C4-2B (cell line): ENCODE data around the gene NCOA3.

Experiments used
- H3K27ac ChIP-seq: fragments of 450-650 bp; 2 replicates; pipeline ENCODE4 v1.5.1; 2017
- CTCF ChIP-seq: fragments of 450-650 bp; conservative IDR thresholded peaks from 2 replicates; pipeline ENCODE4 v1.5.1; 2017; ENCODE audit warnings: mild to moderate bottlenecking
- ZFX ChIP-seq: fragments of 450-650 bp; IDR thresholded peaks from 2 replicates; pipeline ENCODE4 v1.6.1; 2017

The NCOA3 gene

GRCh38 chr20:47611785-47612184 is 110.1 kb downstream of the NCOA3 start:
- H3K27ac ChIP-seq = no peak overlapping the region
- TF ChIP-seq CTCF (no peak), ZFX (no peak)

- H3K27ac ChIP-seq = no peak overlapping the region
- no peak for TF ChIP-seq CTCF
- TF ChIP-seq ZFX = no peak
Measured at GRCh38 chr20:47612670-47613069, 111.0 kb downstream of the NCOA3 start.

GRCh38 chr20:47614703-47615309 is 113.1 kb downstream of the NCOA3 start:
- no peak overlapping the region for H3K27ac ChIP-seq
- no peak for TF ChIP-seq ZFX
- TF ChIP-seq CTCF = no peak

- TF ChIP-seq CTCF (no peak), ZFX (no peak)
- no peak overlapping the region for H3K27ac ChIP-seq
Measured at GRCh38 chr20:47618479-47618878, 116.8 kb downstream of the NCOA3 start.

GRCh38 chr20:47620808-47621805 is 119.4 kb downstream of the NCOA3 start:
- peak; percentile 96 for TF ChIP-seq CTCF
- no peak for TF ChIP-seq ZFX

GRCh38 chr20:47622118-47622665 is 120.5 kb downstream of the NCOA3 start:
- TF ChIP-seq ZFX (no peak), CTCF (no peak)
- no peak overlapping the region for H3K27ac ChIP-seq

More at GRCh38 chr20:47620808-47621805, 119.4 kb downstream of the NCOA3 start:
- no peak overlapping the region for H3K27ac ChIP-seq

GRCh38 chr20:47623206-47623605 is 121.5 kb downstream of the NCOA3 start:
- TF ChIP-seq CTCF (no peak; the same call in 1 of the 2 replicates), ZFX (no peak)
- H3K27ac ChIP-seq = no peak overlapping the region
